ENCODE data around the gene LNX2. TPM values are rescaled to one million over a fixed set of nuclear protein-coding genes. Genes with fewer than 3 reads are reported as not detected.
A peak's percentile ranks its signal among the peaks of the same experiment; 100 is the strongest.
"Not testable (repeated sequence)": the region's sequence is repeated elsewhere in the genome, so short reads cannot be mapped to it uniquely, and the experiment has no call there.

LNX2 gene
- total RNA-seq, 1 experiment from 2014 or later: 8.0 TPM

- DNase-seq (ENCODE audit: low read depth): no peak
These were observed 16.9 kb upstream of the LNX2 start for GRCh38 chr13:27637289-27637626.

- no peak for DNase-seq (ENCODE audit: low read depth)
These were observed 16.4 kb upstream of the LNX2 start for GRCh38 chr13:27636589-27637288.

GRCh38 chr13:27635266-27635665, 14.9 kb upstream of the LNX2 start:
- DNase-seq (ENCODE audit: low read depth): no peak

GRCh38 chr13:27634791-27635190, 14.5 kb upstream of the LNX2 start:
- no peak for DNase-seq (ENCODE audit: low read depth)

- DNase-seq (ENCODE audit: low read depth): no peak
These were observed 13.9 kb upstream of the LNX2 start for GRCh38 chr13:27634231-27634630.

GRCh38 chr13:27632648-27633047, 12.3 kb upstream of the LNX2 start:
- DNase-seq (ENCODE audit: low read depth): no peak

- no peak for DNase-seq (ENCODE audit: low read depth)
These were observed 11.9 kb upstream of the LNX2 start for GRCh38 chr13:27632214-27632613.

GRCh38 chr13:27631665-27632064, 11.3 kb upstream of the LNX2 start:
- no peak for DNase-seq (ENCODE audit: low read depth)

- DNase-seq (ENCODE audit: low read depth): no peak
These were observed 10.8 kb upstream of the LNX2 start for GRCh38 chr13:27631156-27631555.

GRCh38 chr13:27628766-27629165, 8.4 kb upstream of the LNX2 start:
- not testable (repeated sequence) for DNase-seq (ENCODE audit: low read depth)

GRCh38 chr13:27628081-27628480, 7.8 kb upstream of the LNX2 start:
- no peak for DNase-seq (ENCODE audit: low read depth)

- no peak for DNase-seq (ENCODE audit: low read depth)
These were observed 7.1 kb upstream of the LNX2 start for GRCh38 chr13:27627380-27627779.

- DNase-seq (ENCODE audit: low read depth): no peak
These were observed 5.5 kb upstream of the LNX2 start for GRCh38 chr13:27625839-27626238.

GRCh38 chr13:27624071-27624470, 3.7 kb upstream of the LNX2 start:
- no peak for DNase-seq (ENCODE audit: low read depth)

- DNase-seq (ENCODE audit: low read depth): no peak
These were observed 2.6 kb upstream of the LNX2 start for GRCh38 chr13:27622881-27623280.

- no peak for DNase-seq (ENCODE audit: low read depth)
These were observed 1.9 kb upstream of the LNX2 start for GRCh38 chr13:27622102-27622820.

- DNase-seq (ENCODE audit: low read depth): peak; percentile 79
These were observed 1.2 kb upstream of the LNX2 start, which contains the start of gene POLR1D for GRCh38 chr13:27621366-27622101. POLR1D (plus strand) TSS chr13:27621892; CDS start chr13:27621984, 92 bp downstream.

- peak; percentile 71 for DNase-seq (ENCODE audit: low read depth)
These were observed 712 bp upstream of the LNX2 start for GRCh38 chr13:27621116-27621365.

GRCh38 chr13:27619728-27620376, 477 bp downstream of the LNX2 start:
- DNase-seq (ENCODE audit: low read depth): peak; percentile 42

- DNase-seq (ENCODE audit: low read depth): no peak
These were observed 1.1 kb downstream of the LNX2 start for GRCh38 chr13:27619093-27619727.

GRCh38 chr13:27617881-27618321, 2.4 kb downstream of the LNX2 start:
- no peak for DNase-seq (ENCODE audit: low read depth)

- DNase-seq (ENCODE audit: low read depth): no peak
These were observed 6.7 kb downstream of the LNX2 start for GRCh38 chr13:27613628-27614027.
